ENCODE measurements around the gene MAP4.

Gene MAP4

DNA sequence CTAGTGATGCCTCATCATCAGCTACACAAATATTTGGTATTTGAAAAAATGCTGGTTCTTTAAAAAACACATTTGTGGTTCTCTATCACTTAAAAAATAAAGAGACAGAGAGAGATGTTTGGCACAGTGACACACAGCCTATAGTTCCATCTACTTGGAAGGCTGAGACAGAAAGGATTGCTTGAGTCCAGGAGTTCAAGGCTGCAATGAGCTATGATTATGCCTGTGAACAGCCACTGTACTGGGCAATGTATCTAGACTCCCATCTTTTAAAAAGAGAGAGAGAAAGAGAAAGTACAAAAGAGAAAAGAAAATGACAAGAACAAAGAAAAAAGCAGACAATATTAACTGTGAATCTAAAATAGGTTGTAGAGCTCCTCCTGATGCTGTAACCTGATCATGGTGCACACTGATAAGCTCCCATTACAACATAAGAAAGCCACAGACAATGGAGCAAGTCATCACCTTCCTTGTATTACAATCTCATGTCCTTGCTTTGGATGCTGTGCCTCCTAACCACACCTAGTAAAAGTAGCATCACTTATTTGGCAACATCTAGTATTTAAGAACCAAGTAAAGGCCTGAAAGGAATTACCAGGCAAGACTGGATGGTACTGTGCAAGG, 31.7 kb upstream of the MAP4 start:
- TF ChIP-seq, protein P1, sequence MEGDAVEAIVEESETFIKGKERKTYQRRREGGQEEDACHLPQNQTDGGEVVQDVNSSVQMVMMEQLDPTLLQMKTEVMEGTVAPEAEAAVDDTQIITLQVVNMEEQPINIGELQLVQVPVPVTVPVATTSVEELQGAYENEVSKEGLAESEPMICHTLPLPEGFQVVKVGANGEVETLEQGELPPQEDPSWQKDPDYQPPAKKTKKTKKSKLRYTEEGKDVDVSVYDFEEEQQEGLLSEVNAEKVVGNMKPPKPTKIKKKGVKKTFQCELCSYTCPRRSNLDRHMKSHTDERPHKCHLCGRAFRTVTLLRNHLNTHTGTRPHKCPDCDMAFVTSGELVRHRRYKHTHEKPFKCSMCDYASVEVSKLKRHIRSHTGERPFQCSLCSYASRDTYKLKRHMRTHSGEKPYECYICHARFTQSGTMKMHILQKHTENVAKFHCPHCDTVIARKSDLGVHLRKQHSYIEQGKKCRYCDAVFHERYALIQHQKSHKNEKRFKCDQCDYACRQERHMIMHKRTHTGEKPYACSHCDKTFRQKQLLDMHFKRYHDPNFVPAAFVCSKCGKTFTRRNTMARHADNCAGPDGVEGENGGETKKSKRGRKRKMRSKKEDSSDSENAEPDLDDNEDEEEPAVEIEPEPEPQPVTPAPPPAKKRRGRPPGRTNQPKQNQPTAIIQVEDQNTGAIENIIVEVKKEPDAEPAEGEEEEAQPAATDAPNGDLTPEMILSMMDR (IDR thresholded peaks at IDR 0.05; ENCODE audit: borderline replicate concordance, insufficient read depth, low read depth, low read length): no peak
- H3K4me3 ChIP-seq (ENCODE audit: low read depth, low read length): no peak overlapping the region

DNA sequence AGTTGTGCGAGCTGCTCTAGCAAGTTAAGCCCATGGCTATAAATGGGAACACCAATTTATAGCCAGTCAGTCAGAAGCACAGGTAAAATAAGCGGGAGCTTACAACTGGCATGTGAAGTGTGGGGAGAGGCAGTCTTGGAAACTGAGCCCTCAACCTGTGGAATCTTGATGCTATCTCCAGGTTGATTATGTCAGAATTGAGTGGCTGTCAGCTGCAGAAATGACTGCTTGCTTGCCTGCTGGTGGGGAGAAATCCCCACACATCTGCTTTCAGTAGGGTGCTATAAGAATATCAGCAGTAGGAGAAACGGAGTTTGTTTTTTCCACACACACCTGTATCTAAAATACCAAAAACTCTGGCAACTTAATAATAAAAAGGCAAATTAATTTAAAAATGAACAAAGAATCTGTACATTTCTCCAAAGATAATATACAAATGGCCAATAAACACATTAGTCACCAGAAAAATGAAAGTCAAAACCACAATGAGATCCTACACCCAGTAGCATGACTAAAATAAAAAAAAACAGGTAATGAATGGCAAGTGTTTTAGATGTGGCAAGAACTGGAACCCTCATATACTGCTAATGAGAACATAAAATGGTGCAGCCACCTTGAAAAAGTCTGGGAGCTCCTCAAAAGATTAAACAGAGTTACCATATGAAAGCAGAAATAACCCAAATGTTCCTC, 26.0 kb upstream of the MAP4 start:
- no peak overlapping the region for H3K4me3 ChIP-seq (ENCODE audit: low read depth, low read length)
- TF ChIP-seq, protein P1 (IDR thresholded peaks at IDR 0.05; ENCODE audit: borderline replicate concordance, insufficient read depth, low read depth, low read length): no peak

DNA sequence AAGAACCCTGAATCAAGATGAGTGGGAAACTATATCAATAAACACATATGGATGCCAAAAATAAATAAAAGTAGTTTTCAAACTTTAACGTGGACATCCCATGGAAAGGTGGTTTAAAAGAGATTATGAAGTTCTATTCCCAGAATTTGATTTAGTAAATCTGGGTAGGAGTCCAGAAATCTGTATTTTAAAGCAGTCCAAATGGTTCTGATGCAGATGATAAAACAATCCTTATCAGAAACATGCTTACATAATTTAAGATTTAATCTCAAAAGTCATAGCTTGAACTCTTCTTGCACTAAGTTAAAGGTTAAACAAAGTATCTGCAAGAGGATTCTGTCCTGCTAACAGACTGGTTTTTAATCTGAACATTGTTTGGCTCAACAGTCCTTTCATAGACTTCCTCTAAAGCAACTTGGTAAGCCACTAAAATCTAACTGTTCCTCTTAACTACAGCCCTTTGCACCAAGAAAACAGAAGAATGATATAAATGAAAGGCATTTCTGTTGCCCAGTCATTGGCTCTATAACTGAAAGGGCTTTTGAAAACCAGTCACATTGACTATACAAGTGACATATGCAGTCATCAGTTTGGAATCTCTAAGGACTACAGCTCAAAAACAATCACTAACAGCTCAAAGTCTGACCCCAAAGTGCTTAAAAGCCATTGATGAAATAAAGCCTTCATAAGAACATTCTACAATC, 23.4 kb upstream of the MAP4 start:
- TF ChIP-seq, protein P1 (IDR thresholded peaks at IDR 0.05; ENCODE audit: borderline replicate concordance, insufficient read depth, low read depth, low read length): no peak
- H3K4me3 ChIP-seq (ENCODE audit: low read depth, low read length): no peak overlapping the region

DNA sequence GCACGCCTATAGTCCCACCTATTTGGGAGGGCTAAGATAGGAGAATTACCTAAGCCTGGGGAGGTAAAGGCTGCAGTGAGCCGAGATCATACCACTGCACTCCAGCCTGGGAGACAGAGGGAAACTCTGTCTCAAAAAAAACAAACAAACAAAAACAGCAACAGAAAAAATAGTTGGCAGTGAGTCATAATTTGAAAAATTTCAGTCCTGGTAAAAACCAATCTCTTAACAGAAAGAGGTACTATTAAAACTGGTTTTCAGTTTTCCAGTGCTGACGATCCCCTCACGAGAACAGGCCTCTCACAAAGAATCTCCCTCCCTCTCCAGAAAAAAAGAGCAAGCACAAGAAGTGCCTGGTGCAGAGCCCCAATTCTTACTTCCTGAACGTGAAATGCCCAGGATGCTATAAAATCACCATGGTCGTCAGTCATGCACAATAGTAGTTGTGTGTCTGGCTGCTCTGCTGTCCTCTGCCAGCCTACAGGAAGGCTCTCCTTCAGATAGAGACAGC, 22.8 kb upstream of the MAP4 start:
- TF ChIP-seq, protein P1 (IDR thresholded peaks at IDR 0.05; ENCODE audit: borderline replicate concordance, insufficient read depth, low read depth, low read length): no peak
- no peak overlapping the region for H3K4me3 ChIP-seq (ENCODE audit: low read depth, low read length)

DNA sequence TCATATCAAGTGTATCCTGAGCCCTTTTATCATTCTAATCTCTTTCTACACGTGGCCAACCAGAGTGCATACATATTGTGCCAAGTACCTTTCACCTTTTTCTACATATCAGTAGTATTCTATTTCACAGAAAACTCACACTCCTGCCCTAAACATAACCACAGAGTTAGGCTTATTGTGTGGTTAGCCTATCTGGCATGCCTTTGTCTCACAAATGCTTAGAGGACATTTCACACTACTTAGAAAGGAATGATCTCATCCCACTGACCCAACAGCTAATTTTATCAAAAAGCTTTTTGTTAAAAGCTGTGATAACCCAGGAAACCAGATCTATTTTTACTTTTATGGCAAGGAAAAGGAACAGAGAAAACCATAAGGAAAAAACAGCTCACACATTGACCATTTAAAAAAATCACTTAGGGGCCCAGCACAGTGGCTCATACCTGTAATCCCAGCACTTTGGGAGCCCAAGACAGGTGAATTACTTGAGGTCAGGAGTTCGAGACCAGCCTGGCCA, 17.8 kb upstream of the MAP4 start:
- TF ChIP-seq, protein P1 (IDR thresholded peaks at IDR 0.05; ENCODE audit: borderline replicate concordance, insufficient read depth, low read depth, low read length): no peak

DNA sequence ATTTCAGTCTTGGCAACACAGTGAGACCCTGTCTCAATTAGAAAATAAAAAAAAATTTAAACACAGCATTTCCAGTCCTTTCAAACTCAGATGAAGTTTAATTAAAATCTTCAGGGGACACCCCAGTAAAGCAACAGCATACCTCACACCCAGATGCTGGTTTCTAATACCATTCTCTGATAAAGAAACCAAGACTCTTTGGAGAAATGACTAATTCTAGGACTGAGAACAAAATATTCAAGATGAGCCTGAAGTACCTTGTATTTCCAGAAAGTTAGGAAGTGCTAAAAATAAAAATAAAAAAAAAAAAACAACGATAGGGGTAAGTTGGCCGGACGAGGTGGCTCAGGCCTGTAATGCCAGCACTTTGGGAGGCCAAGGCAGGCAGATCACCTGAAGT, 14.0 kb upstream of the MAP4 start:
- no peak overlapping the region for H3K4me3 ChIP-seq (ENCODE audit: low read depth, low read length)
- TF ChIP-seq, protein P1 (IDR thresholded peaks at IDR 0.05; ENCODE audit: borderline replicate concordance, insufficient read depth, low read depth, low read length): no peak

More for the DNA sequence above, 17.8 kb upstream of the MAP4 start:
- no peak overlapping the region for H3K4me3 ChIP-seq (ENCODE audit: low read depth, low read length)
